HUES6 (cell line): ENCODE results near the gene PRM1.

ENCODE experiments used
- H3K27ac ChIP-seq: 2 replicates; pipeline ENCODE4 v1.7.0; 2013; ENCODE audit warnings: low read depth, mild to moderate bottlenecking, low read length, inconsistent platforms
- H3K27me3 ChIP-seq: 2 replicates; pipeline ENCODE4 v1.6.1; 2013; ENCODE audit warnings: low read length; ENCODE audit not compliant: control insufficient read depth, insufficient read depth
- H3K36me3 ChIP-seq: 2 replicates; pipeline ENCODE4 v1.6.1; 2013; ENCODE audit warnings: low read length; ENCODE audit not compliant: control insufficient read depth, insufficient read depth
- H3K4me1 ChIP-seq: 2 replicates; pipeline ENCODE4 v1.6.1; 2013; ENCODE audit warnings: low read length; ENCODE audit not compliant: control insufficient read depth, insufficient read depth
- H3K4me3 ChIP-seq: 2 replicates; pipeline ENCODE4 v1.5.1; 2013; ENCODE audit warnings: low read depth, low read length
- H3K9ac ChIP-seq: one replicate; pipeline ENCODE4 v1.6.1; 2013; ENCODE audit warnings: mild to moderate bottlenecking, low read length
- H3K9me3 ChIP-seq: 2 replicates; pipeline ENCODE4 v1.6.1; 2013; ENCODE audit warnings: low read depth, low read length; ENCODE audit not compliant: control insufficient read depth, insufficient read depth

Gene PRM1

DNA sequence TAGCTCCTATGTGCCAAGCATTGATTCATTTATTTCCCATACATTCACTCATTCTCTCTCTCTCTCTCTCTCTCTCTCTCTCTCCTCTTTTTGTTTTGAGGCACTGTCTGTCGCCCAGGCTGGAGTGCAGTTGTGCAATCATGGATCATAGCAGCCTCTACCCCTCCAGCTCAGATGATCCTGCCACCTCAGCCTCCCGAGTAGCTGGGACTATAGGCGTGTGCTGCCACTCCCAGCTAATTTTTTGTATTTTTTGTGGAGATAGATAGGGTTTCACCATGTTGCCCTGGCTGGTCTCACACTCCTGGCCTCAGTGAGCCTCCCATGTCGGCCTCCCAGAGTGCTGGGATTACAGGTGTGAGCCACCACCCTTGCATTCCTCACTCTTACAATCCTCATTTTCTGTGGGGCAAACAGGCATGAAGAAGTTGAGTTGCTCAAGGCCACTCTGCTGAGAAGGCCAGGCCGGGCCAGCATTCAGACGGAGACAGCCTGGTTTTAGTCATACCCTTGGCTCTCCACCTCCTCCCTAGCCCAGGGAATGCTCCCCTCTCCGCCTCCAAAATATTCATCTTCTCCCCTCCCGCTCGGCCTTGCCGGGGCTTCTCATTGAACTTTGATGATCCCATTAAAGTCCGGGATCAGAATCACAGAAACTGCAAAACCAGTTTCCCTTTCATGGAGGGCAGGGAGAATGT lies 4.1 kb downstream of the PRM1 start:
- Histone ChIP-seq H3K4me3 (no peak overlapping the region), H3K36me3 (no peaks in the 10 kb centered on the region), H3K9me3 (no peaks in the 10 kb centered on the region), H3K27ac (no peak overlapping the region), H3K9ac (no peak overlapping the region), H3K27me3 (no peaks in the 10 kb centered on the region), H3K4me1 (peaks cover 16% of the 10 kb centered on the region; the same call in 1 of the 2 replicates)

DNA sequence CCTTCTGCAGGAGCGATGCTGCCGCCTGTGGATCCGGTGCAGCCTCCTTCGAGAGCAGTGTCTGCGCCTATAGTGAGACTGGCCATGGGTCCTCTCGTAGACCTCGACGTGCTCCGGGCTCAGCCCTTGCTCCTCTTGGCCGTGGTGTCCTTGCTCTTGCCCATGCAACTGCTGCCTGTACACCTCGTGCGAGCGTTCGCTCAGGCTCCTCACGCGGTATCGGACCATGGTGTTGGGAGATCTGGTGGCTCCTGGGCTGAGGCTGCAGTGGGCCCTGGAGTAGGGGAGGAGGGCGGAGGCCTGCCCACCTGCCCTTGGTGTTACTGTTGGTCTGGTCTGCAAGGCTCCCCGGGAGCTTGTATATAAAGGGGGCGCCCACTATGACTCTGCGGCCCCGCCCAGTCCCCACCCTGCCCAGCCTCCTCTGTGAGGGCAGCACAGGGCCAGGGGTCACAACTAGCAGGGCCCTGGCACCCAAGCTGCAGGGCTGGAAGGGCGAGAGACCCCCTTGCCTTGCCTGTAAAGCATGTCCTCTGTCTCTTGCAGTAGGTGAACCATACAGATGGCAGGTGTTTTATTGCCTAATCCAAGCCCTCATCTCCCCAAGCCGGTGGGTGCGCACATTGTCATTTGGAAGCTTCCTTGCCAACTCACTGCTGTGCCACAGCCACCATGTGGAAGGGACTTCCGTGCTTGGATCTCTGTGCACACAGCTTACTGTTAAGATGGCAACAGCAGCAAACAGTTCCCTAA lies 4.8 kb downstream of the PRM1 start, which contains the start of gene PRM2:
PRM2 (minus strand) TSS at position 338 of the 753 bp plus-strand sequence; CDS start at position 228, 110 bp downstream.
- H3K36me3 ChIP-seq, result no peaks in the 10 kb centered on the region
- no peak within 1 kb of the TSS for H3K27ac ChIP-seq
- no peaks in the 10 kb centered on the region for H3K9me3 ChIP-seq
- no peak within 1 kb of the TSS for H3K4me3 ChIP-seq
- H3K9ac ChIP-seq, result no peak within 1 kb of the TSS
- peaks cover 16% of the 10 kb centered on the region; the same call in 1 of the 2 replicates for H3K4me1 ChIP-seq
- no peaks in the 10 kb centered on the region for H3K27me3 ChIP-seq

DNA sequence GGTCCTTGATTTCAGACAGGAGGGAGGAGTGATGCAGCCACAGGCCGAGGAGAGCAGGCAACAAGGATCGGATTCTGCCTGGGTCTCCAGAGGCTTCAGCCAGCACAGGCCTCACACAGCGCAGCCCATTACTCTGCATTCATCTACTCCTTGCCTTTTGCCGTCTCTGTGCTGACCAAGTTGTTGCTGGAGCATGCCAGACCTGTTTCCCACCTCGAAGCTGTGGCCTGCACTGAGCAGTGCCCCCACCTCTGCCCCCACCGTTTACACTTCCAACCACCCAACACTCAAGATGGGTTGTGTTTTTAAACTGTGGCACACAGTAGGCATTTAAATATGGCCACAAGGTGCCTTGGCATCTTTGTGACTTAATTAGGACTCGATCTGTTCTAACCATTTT lies 6.2 kb downstream of the PRM1 start:
- Histone ChIP-seq H3K9me3 (no peaks in the 10 kb centered on the region), H3K27me3 (no peaks in the 10 kb centered on the region), H3K27ac (no peak overlapping the region), H3K9ac (no peak overlapping the region), H3K36me3 (no peaks in the 10 kb centered on the region), H3K4me1 (peaks cover 11% of the 10 kb centered on the region; the same call in 1 of the 2 replicates), H3K4me3 (no peak overlapping the region)

DNA sequence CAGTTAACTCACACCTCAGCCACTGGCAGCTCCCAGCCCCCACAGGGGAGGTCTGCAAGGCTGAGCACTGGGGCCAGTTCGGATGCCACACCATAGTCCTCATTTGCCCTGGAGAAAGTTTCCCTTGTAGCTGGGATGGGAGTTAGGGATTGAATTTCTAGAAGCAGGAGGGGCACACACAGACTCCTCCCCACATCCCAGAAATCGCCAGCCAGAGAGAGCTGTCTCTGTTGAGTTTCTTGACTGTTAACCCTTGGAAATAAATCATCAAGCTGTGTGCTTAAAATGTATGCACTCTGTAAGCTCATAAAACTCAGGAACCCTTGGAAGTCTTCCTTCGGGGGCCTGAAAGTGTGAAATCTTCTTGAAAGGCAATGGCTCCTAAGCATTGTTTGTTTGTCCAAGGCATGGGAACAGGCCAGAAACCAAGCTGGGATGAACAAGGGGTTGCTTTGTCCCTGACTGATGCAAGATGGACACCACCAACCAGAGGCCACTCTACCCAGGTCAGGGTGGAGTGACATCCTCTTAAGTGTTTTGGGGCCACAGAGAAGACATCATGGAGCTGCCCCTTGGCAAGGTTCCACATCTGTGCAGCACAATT lies 7.3 kb downstream of the PRM1 start:
- Histone ChIP-seq H3K4me3 (no peak overlapping the region), H3K9ac (no peak overlapping the region), H3K9me3 (no peaks in the 10 kb centered on the region), H3K4me1 (peaks cover 11% of the 10 kb centered on the region; the same call in 1 of the 2 replicates), H3K27me3 (no peaks in the 10 kb centered on the region), H3K27ac (no peak overlapping the region), H3K36me3 (no peaks in the 10 kb centered on the region)

DNA sequence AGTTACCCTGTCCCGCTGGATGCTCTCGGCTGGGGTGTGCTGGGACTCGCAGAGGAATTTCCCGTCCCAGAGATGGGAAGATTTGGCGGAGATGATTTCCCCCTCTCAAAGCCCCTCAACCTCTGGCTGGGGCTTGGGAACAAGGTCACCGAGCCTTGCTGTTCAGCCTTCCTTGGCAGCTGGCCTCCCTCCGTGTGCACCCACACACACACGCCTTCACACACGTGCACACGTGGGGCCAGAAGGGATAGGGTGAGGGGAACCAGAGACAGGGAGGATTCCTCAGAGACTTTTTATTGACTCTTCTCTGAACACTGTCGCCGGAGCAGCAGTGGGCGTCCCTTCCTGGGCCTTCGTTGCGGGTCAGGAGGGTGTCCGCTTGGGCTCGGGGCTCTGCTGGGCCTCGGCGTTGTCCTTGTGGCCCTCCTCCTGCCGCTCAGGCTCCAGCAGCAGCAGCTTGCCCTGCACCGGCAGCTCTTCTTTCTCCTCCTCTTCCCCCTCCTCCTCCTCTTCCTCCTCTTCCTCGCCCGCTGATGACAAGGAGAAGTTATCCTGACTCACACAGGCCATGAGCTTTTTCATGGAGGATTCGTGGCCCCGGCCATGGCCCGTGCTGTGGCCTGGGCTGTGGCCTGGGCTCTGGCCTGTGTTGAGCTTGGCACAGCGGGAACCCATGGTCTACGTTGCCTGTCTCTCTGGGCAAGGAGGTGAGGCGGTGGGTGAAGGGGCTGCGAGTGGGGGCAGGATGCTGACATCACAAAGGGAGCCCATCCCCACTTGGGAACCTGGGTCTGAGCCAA lies 8.0 kb downstream of the PRM1 start, which contains the start of gene PRM3:
PRM3 (minus strand) TSS at position 709 of the 800 bp plus-strand sequence; CDS start at position 675, 34 bp downstream.
- peaks cover 11% of the 10 kb centered on the region; the same call in 1 of the 2 replicates for H3K4me1 ChIP-seq
- no peaks in the 10 kb centered on the region for H3K27me3 ChIP-seq
- H3K4me3 ChIP-seq, result no peak within 1 kb of the TSS
- no peaks in the 10 kb centered on the region for H3K36me3 ChIP-seq
- no peak within 1 kb of the TSS for H3K27ac ChIP-seq
- H3K9me3 ChIP-seq, result no peaks in the 10 kb centered on the region
- H3K9ac ChIP-seq, result no peak within 1 kb of the TSS

DNA sequence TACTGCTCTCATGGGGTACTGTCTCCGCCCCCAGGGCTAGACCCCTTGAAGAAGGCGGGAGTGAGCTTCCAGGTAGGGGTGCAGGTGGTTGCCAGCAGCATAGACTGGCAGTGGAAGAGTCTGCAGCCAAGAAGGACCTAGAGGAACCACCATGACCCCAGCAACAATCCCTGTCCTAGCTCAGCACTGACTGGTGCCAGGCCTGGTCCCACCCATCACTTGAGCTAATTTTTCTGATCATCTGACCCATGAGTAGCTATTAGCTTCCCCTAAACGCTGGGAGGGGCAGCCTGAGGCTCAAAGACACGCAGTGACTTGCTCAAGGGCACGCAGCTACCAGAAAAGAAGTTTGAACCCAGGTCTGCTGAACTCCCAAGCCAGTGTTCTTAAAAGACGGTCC lies 8.6 kb downstream of the PRM1 start:
- H3K4me3 ChIP-seq, result no peak overlapping the region
- H3K27me3 ChIP-seq, result no peaks in the 10 kb centered on the region
- no peaks in the 10 kb centered on the region for H3K36me3 ChIP-seq
- peaks cover 11% of the 10 kb centered on the region; the same call in 1 of the 2 replicates for H3K4me1 ChIP-seq
- H3K27ac ChIP-seq, result no peak overlapping the region
- no peak overlapping the region for H3K9ac ChIP-seq
- no peaks in the 10 kb centered on the region for H3K9me3 ChIP-seq

DNA sequence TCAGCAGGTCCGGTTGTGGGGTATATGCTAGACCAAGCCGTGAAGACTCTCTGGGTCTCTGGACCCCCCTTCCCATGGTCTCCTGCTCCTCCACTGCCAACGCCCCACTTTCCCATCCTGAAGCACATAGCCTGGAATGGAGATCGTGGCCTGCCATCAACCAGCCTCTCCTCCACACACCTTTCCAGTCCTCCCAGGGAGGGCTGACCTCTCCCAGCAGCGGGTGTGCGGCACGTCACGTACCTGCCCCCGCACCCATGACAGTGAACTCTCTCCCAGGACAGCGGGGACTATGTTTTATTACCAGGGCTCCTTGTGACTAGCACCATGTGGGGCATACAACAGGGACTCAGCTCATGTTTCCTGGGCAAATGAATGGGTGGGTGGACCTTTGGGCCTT lies 9.5 kb downstream of the PRM1 start:
- Histone ChIP-seq H3K9me3 (no peaks in the 10 kb centered on the region), H3K4me3 (no peak overlapping the region), H3K36me3 (no peaks in the 10 kb centered on the region), H3K27me3 (no peaks in the 10 kb centered on the region), H3K27ac (no peak overlapping the region), H3K9ac (no peak overlapping the region), H3K4me1 (peaks cover 11% of the 10 kb centered on the region; the same call in 1 of the 2 replicates)

DNA sequence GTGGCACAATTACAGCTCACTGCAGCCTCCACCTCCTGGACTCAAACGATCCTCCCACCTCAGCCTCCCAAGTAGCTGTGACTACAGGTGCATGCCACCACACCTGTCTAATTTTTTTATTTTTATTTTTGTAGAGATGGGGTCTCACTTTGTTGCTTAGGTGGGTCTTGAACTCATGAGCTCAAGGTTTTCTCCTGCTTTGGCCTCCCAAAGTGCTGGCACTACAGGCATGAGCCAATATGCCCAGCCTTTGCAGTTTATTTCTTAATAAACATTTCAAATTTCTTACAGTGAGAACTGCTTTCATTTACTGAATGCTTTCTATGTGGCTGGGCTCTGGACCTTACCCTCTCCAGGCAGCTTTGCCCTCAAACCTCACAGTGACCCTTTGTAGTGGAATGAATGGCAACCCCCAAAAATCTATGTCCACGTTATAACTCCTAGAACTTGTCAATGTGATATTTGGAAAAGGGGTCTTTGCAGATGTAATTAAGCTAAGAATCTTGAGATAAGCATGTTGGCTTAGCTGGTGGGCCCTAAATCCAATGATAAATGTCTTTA lies 10.4 kb downstream of the PRM1 start:
- no peak overlapping the region for H3K4me3 ChIP-seq
- H3K27ac ChIP-seq, result no peak overlapping the region
- no peaks in the 10 kb centered on the region for H3K27me3 ChIP-seq
- no peak overlapping the region for H3K9ac ChIP-seq
- H3K4me1 ChIP-seq, result peaks cover 11% of the 10 kb centered on the region; the same call in 1 of the 2 replicates
- H3K36me3 ChIP-seq, result no peaks in the 10 kb centered on the region
- no peaks in the 10 kb centered on the region for H3K9me3 ChIP-seq

DNA sequence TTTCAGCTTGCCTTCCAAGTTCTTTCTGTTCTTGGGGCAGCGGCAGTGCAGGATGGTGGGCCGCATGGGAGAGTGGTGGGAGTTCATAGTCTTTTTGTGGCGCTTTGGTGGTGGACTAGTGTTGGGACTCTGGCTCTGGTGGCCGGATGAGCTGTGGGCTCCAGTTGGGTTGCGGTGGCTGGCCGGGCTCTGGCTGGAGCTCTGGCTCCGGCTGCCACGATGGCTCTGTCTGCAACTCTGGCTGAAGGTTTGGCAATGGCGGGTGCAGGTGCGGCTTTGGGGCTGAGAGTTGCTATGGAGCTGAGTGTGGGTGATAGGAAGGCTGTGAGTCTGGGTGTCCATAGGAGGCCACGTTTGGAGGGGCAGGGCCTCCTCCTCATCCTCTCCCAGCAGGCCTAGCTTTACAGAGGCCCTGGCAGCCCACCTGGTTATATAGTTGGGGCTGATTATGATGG lies 12.2 kb downstream of the PRM1 start, which contains the start of gene TNP2:
TNP2 (minus strand) TSS at position 405 of the 455 bp plus-strand sequence; CDS start at position 342, 63 bp downstream.
- H3K36me3 ChIP-seq, result no peaks in the 10 kb centered on the region
- no peak within 1 kb of the TSS for H3K9ac ChIP-seq
- no peaks in the 10 kb centered on the region for H3K9me3 ChIP-seq
- H3K4me3 ChIP-seq, result no peak within 1 kb of the TSS
- H3K27me3 ChIP-seq, result no peaks in the 10 kb centered on the region
- H3K4me1 ChIP-seq, result peaks cover 11% of the 10 kb centered on the region; the same call in 1 of the 2 replicates
- no peak within 1 kb of the TSS for H3K27ac ChIP-seq

DNA sequence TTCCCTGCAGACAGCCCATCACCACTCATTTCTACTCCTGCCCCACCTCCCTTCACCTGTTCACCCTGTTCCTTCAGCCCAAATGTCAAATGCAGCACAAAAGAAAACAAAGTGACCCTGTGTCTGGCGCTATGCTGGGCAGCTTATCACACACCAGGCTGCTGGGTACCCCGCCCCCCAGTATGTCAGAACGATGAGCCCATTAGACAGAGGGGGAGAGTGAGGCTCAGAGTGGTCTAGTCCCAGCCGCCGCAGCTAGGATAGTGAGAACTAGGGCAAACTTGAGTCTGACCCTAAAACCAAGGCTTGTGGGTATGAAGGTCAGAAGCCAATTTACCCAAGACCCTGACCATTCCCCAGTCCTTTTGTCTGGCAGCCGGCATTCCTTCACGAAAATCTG lies 16.0 kb downstream of the PRM1 start:
- Histone ChIP-seq H3K4me3 (no peak overlapping the region), H3K27ac (no peak overlapping the region), H3K27me3 (no peaks in the 10 kb centered on the region), H3K36me3 (no peaks in the 10 kb centered on the region), H3K9ac (no peak overlapping the region), H3K4me1 (0 out of 2 replicates have a peak, but pooled peaks cover 8% of the 10 kb centered on the region), H3K9me3 (no peaks in the 10 kb centered on the region)
